ENCODE measurements around the gene E2F2. TPM values are rescaled to one million over a fixed set of nuclear protein-coding genes. Genes with fewer than 3 reads are reported as not detected.

The E2F2 gene
- total RNA-seq, 4 donors from 2014 or later = under 0.01 to 0.85 (median 0.26) TPM

GRCh38 chr1:23561076-23561812, 30.2 kb upstream of the E2F2 start:
- TF ChIP-seq CTCF (IDR thresholded peaks at IDR 0.05; ENCODE audit: low read depth) = no peak

GRCh38 chr1:23559985-23560741, 29.1 kb upstream of the E2F2 start:
- no peak for TF ChIP-seq CTCF (IDR thresholded peaks at IDR 0.05; ENCODE audit: low read depth)

- no peak for TF ChIP-seq CTCF (IDR thresholded peaks at IDR 0.05; ENCODE audit: low read depth)
Observed at GRCh38 chr1:23559136-23559984, 28.3 kb upstream of the E2F2 start, which contains the start of gene ID3. TSS of gene ID3 (minus strand) at chr1:23559501. CDS start at chr1:23559426, 75 bp downstream.

GRCh38 chr1:23558872-23559135, 27.8 kb upstream of the E2F2 start:
- TF ChIP-seq CTCF (IDR thresholded peaks at IDR 0.05; ENCODE audit: low read depth) = no peak

GRCh38 chr1:23558140-23558871, 27.3 kb upstream of the E2F2 start:
- TF ChIP-seq CTCF (IDR thresholded peaks at IDR 0.05; ENCODE audit: low read depth) = no peak

- no peak for TF ChIP-seq CTCF (IDR thresholded peaks at IDR 0.05; ENCODE audit: low read depth)
Observed at GRCh38 chr1:23557471-23558124, 26.6 kb upstream of the E2F2 start.
